HCT116 (cell line): Measurements from ENCODE around the gene BRD3OS. TPM values are rescaled to one million over a fixed set of nuclear protein-coding genes. Genes with fewer than 3 reads are reported as not detected.

ENCODE experiments used
- ATAC-seq: fragments of 200-7000 bp; cut with Tn5 transposase; 2 replicates; pipeline ENCODE4 v1.9.1; 2020; ENCODE audit warnings: mild to moderate bottlenecking, moderate library complexity
- BruUV-seq: library from RNA; stranded (reverse); fragments of 400-500 nt; replicated peaks from 2 replicates; lab custom pipeline; 2021; lab: Mats Ljungman, UMichigan
- CTCF ChIA-PET: fragments of 300-600 bp; sonication (Branson Sonifier 250); formaldehyde crosslinking; loops from one replicate; lab custom pipeline; 2021; ENCODE audit warnings: antibody characterized with exemption; lab: Charles Lee
- POLR2A ChIA-PET: fragments of 300-600, 350-600 bp; sonication (Branson Sonifier 250); formaldehyde crosslinking; loops from one replicate; lab custom pipeline; 2021; ENCODE audit warnings: antibody characterized with exemption; lab: Charles Lee
- RAD21 ChIA-PET, 2 experiments: fragments of 300-600 bp; sonication (Branson Sonifier 250); formaldehyde crosslinking; loops; one replicate each; lab custom pipeline; 2023; ENCODE audit warnings: low total read pairs in 2 of 2; ENCODE audit not compliant: uncharacterized antibody in 2 of 2, unreplicated experiment in 2 of 2, low non-redundant PET in 1 of 2; lab: Charles Lee
- DNase-seq: peaks from one replicate; pipeline ENCODE4 v3.0.0-alpha.2; 2010; ENCODE audit warnings: low read depth, low spot score
- H2AFZ ChIP-seq: fragments of 200-600 bp; shearing (Covaris generic), sonication (generic); 2 replicates; pipeline ENCODE4 v1.6.1; 2017; ENCODE audit warnings: low read depth, mixed run types, mixed read lengths, antibody characterized with exemption, low read length; ENCODE audit not compliant: poor library complexity, severe bottlenecking
- H3K27ac ChIP-seq: 2 replicates; pipeline ENCODE4 v1.5.1; 2012; ENCODE audit warnings: low read depth, low read length
- H3K27me3 ChIP-seq: fragments of 200-600 bp; sonication (generic); 2 replicates; pipeline ENCODE4 v1.6.1; 2016; ENCODE audit warnings: mixed run types, low read length, mixed read lengths; ENCODE audit not compliant: insufficient read depth
- H3K36me3 ChIP-seq, 2 experiments: fragments of 200-500 bp in 1 of 2; fragments of 200-600 bp in 1 of 2; sonication (Bioruptor generic) in 1 of 2; sonication (generic) in 1 of 2; 2 replicates each; pipeline versions ENCODE4 v1.5.1 to v1.6.1; 2014 to 2016; ENCODE audit warnings: low read length in 2 of 2, inconsistent platforms in 1 of 2, mixed read lengths in 1 of 2, mixed run types in 1 of 2; ENCODE audit not compliant: insufficient read depth in 2 of 2, control insufficient read depth in 1 of 2
- H3K4me1 ChIP-seq, 2 experiments: fragments of 200-600 bp in 1 of 2; sonication (generic) in 1 of 2; 2 replicates each; pipeline versions ENCODE4 v1.5.1 to v1.6.1; 2012 to 2017; ENCODE audit warnings: low read length in 2 of 2, inconsistent platforms in 1 of 2, mild to moderate bottlenecking in 1 of 2, mixed read lengths in 1 of 2, mixed run types in 1 of 2, moderate library complexity in 1 of 2; ENCODE audit not compliant: insufficient read depth in 2 of 2, control insufficient read depth in 1 of 2
- H3K4me2 ChIP-seq: fragments of 200-600 bp; sonication (generic); 2 replicates; pipeline ENCODE4 v1.6.1; 2017; ENCODE audit warnings: mixed run types, low read length, mixed read lengths
- H3K4me3 ChIP-seq, 2 experiments: fragments of 200-600 bp in 1 of 2; sonication (generic) in 1 of 2; replicated peaks in 1 of 2; 2 replicates each; pipeline ENCODE4 v1.5.1; 2011 to 2016; ENCODE audit warnings: low read length in 2 of 2, control low read depth in 1 of 2, low read depth in 1 of 2, mild to moderate bottlenecking in 1 of 2, mixed read lengths in 1 of 2, mixed run types in 1 of 2
- H3K79me2 ChIP-seq: fragments of 200-600 bp; sonication (generic); 2 replicates; pipeline ENCODE4 v1.6.1; 2017; ENCODE audit warnings: mild to moderate bottlenecking, mixed run types, low read length, moderate library complexity, mixed read lengths; ENCODE audit not compliant: insufficient read depth
- H3K9ac ChIP-seq: fragments of 200-600 bp; sonication (generic); 2 replicates; pipeline ENCODE4 v1.6.1; 2016; ENCODE audit warnings: low read length, mixed read lengths
- H3K9me2 ChIP-seq: fragments of 200-600 bp; sonication (generic), shearing (Covaris generic); 2 replicates; pipeline ENCODE4 v1.6.1; 2017; ENCODE audit warnings: mixed run types, mild to moderate bottlenecking, moderate library complexity; ENCODE audit not compliant: insufficient read depth
- H3K9me3 ChIP-seq, 2 experiments: fragments of 200-500 bp in 1 of 2; fragments of 200-600 bp in 1 of 2; sonication (Bioruptor generic) in 1 of 2; sonication (generic) in 1 of 2; 2 replicates each; pipeline ENCODE4 v1.6.1; 2014 to 2017; ENCODE audit warnings: low read length in 2 of 2, mixed read lengths in 2 of 2, inconsistent platforms in 1 of 2, low read depth in 1 of 2, mild to moderate bottlenecking in 1 of 2, mixed run types in 1 of 2, moderate library complexity in 1 of 2; ENCODE audit not compliant: control insufficient read depth in 1 of 2, insufficient read depth in 1 of 2
- H4K20me1 ChIP-seq: fragments of 200-600 bp; sonication (generic), shearing (Covaris generic); 2 replicates; pipeline ENCODE4 v1.6.1; 2017; ENCODE audit warnings: mixed run types, mild to moderate bottlenecking, moderate library complexity; ENCODE audit not compliant: insufficient read depth
- CBX3 ChIP-seq: IDR thresholded peaks from 2 replicates; pipeline ENCODE4 v1.6.1; 2012; ENCODE audit warnings: low read depth
- CEBPB ChIP-seq: IDR thresholded peaks from 2 replicates; pipeline ENCODE4 v1.6.1; 2012; ENCODE audit warnings: low read depth
- EGR1 ChIP-seq: IDR thresholded peaks from 2 replicates; pipeline ENCODE4 v1.6.1; 2012; ENCODE audit warnings: low read depth
- EZH2 ChIP-seq: fragments of 200-600 bp; sonication (generic); IDR thresholded peaks from 2 replicates; pipeline ENCODE4 v1.6.1; 2017; ENCODE audit warnings: antibody characterized with exemption, mixed run types
- FOSL1 ChIP-seq: IDR thresholded peaks from 2 replicates; pipeline ENCODE4 v1.6.1; 2012; ENCODE audit warnings: low read depth
- JUND ChIP-seq: IDR thresholded peaks from 2 replicates; pipeline ENCODE4 v1.6.1; 2012
- POLR2A ChIP-seq: IDR thresholded peaks from 2 replicates; pipeline ENCODE4 v1.7.0; 2011; ENCODE audit warnings: borderline replicate concordance; ENCODE audit not compliant: insufficient read depth, insufficient read length; ENCODE audit errors: extremely low read depth
- POLR2AphosphoS5 ChIP-seq: IDR thresholded peaks from 2 replicates; pipeline ENCODE4 v1.6.1; 2011; ENCODE audit warnings: mild to moderate bottlenecking, low read depth, low read length, moderate library complexity
- SIN3A ChIP-seq: IDR thresholded peaks from 2 replicates; pipeline ENCODE4 v1.6.1; 2012; ENCODE audit warnings: low read depth
- SP1 ChIP-seq: IDR thresholded peaks from 2 replicates; pipeline ENCODE4 v1.6.1; 2012; ENCODE audit warnings: low read depth
- SRF ChIP-seq: IDR thresholded peaks from 2 replicates; pipeline ENCODE4 v1.6.1; 2012; ENCODE audit warnings: low read depth
- TCF7L2 ChIP-seq: IDR thresholded peaks from 2 replicates; pipeline ENCODE4 v1.7.0; 2011; ENCODE audit warnings: borderline replicate concordance, inconsistent platforms; ENCODE audit not compliant: insufficient read depth, insufficient read length; ENCODE audit errors: extremely low read depth
- ZFX ChIP-seq: fragments of 450-650 bp; IDR thresholded peaks from 2 replicates; pipeline ENCODE4 v1.6.1; 2017
- ZNF274 ChIP-seq: fragments of 200-500 bp; sonication (Bioruptor generic); IDR thresholded peaks from 2 replicates; pipeline ENCODE4 v1.6.1; 2014; ENCODE audit warnings: mild to moderate bottlenecking, low read depth, low read length, inconsistent platforms
- intact Hi-C: fragments of 100-400 bp; cut with micrococcal nuclease; formaldehyde crosslinking; loops from 2 replicates; pipeline ENCODE4 v1.10.0; 2022
- total RNA-seq: library from RNA; stranded (reverse); gene quantifications from one replicate; pipeline ENCODE4 v1.2.1, GENCODE V29; 2021; ENCODE audit not compliant: unreplicated experiment
- TF ChIP-seq, protein P1 (sequence below): IDR thresholded peaks from 2 replicates; pipeline ENCODE4 v1.6.1; 2011; ENCODE audit warnings: mild to moderate bottlenecking, low read length, moderate library complexity; ENCODE audit not compliant: insufficient replicate concordance; ENCODE audit errors: extremely low read depth
- TF ChIP-seq, protein P2 (sequence below): IDR thresholded peaks from 2 replicates; pipeline ENCODE4 v1.6.1; 2012
- TF ChIP-seq, protein P3 (sequence below): IDR thresholded peaks from 2 replicates; pipeline ENCODE4 v1.6.1; 2012; ENCODE audit warnings: low read depth
- TF ChIP-seq, protein P4 (sequence below), 3 experiments: fragments of 200-600 bp in 1 of 3; sonication (generic) in 1 of 3; IDR thresholded peaks in 2 of 3; conservative IDR thresholded peaks in 1 of 3; 2 replicates each; pipeline ENCODE4 v1.5.1; 2012 to 2017; ENCODE audit warnings: low read depth in 2 of 3, low read length in 2 of 3, antibody characterized with exemption in 1 of 3, borderline replicate concordance in 1 of 3, control low read depth in 1 of 3, mild to moderate bottlenecking in 1 of 3, mixed read lengths in 1 of 3, mixed run types in 1 of 3, moderate library complexity in 1 of 3; ENCODE audit not compliant: insufficient read depth in 1 of 3

BRD3OS gene
- total RNA-seq, 1 experiment from 2014 or later = 17.0 TPM

DNA sequence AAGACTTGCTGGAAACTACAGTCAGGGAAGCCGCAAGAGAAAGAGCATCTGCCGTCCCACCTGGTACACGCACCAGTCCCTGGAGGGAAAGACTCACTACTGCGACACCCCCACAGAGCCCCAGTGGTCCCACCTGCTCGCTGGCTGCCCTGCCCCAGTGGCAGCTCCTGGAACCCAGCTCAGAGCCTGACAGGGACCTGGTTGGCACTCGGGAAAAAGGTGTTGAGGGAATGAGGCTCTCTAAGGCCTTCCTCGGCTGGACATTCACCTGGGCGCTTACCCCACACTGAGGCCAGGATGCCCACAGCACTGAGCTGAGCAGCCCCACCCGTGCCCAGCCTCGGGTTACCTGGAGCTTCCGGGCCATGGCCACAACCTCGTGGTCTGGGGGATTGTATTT is 19.7 kb downstream of the BRD3OS start (continued):
- TF ChIP-seq, protein P1, sequence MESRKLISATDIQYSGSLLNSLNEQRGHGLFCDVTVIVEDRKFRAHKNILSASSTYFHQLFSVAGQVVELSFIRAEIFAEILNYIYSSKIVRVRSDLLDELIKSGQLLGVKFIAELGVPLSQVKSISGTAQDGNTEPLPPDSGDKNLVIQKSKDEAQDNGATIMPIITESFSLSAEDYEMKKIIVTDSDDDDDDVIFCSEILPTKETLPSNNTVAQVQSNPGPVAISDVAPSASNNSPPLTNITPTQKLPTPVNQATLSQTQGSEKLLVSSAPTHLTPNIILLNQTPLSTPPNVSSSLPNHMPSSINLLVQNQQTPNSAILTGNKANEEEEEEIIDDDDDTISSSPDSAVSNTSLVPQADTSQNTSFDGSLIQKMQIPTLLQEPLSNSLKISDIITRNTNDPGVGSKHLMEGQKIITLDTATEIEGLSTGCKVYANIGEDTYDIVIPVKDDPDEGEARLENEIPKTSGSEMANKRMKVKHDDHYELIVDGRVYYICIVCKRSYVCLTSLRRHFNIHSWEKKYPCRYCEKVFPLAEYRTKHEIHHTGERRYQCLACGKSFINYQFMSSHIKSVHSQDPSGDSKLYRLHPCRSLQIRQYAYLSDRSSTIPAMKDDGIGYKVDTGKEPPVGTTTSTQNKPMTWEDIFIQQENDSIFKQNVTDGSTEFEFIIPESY = no peak
- TF ChIP-seq POLR2A = no peak
- no peak for TF ChIP-seq ZFX
- TF ChIP-seq POLR2AphosphoS5 = no peak
- TF ChIP-seq CEBPB = no peak
- no peak for TF ChIP-seq CBX3
- no peak for TF ChIP-seq SRF
- no peak for TF ChIP-seq EGR1
- no peak for TF ChIP-seq JUND
- no peak for TF ChIP-seq ZNF274
- TF ChIP-seq FOSL1 = no peak

DNA sequence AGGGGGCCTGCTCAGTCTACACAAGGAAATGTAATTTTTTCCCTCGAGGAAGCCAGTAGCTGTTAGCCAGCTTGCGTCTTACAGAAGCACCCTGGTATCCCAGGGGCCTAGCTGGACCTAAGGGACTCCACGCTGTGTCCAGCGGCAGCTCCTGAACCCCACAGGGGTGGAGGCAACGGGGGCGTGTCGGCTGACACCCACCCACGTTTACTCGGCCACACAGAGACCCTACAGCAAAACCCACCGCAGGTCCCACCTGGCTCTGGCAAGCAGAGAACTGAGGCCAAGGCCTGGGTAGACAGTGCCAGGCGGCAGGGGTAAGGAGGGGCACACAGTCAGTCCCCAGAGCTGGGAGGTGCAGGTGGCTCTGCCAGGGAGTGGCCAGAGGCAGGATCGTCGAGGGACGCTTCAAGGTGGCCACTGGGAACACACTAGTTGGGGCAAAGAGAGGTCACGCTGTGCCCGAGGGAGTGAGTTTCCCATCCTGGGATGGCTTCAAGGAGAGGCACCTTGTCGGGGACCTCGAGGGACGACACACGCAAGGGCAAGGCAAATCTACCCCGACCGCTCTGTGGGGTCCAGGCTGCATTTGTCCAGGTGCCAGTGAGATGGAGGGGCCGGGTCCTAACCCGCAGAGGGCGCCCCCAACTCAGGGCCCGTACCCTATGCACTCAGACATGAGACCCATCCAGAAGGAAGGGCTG is 20.7 kb downstream of the BRD3OS start:
- TF ChIP-seq SRF = no peak
- no peak for TF ChIP-seq JUND
- TF ChIP-seq, protein P2, sequence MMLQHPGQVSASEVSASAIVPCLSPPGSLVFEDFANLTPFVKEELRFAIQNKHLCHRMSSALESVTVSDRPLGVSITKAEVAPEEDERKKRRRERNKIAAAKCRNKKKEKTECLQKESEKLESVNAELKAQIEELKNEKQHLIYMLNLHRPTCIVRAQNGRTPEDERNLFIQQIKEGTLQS = no peak
- no peak for TF ChIP-seq CBX3
- no peak for TF ChIP-seq SP1
- TF ChIP-seq, protein P3, sequence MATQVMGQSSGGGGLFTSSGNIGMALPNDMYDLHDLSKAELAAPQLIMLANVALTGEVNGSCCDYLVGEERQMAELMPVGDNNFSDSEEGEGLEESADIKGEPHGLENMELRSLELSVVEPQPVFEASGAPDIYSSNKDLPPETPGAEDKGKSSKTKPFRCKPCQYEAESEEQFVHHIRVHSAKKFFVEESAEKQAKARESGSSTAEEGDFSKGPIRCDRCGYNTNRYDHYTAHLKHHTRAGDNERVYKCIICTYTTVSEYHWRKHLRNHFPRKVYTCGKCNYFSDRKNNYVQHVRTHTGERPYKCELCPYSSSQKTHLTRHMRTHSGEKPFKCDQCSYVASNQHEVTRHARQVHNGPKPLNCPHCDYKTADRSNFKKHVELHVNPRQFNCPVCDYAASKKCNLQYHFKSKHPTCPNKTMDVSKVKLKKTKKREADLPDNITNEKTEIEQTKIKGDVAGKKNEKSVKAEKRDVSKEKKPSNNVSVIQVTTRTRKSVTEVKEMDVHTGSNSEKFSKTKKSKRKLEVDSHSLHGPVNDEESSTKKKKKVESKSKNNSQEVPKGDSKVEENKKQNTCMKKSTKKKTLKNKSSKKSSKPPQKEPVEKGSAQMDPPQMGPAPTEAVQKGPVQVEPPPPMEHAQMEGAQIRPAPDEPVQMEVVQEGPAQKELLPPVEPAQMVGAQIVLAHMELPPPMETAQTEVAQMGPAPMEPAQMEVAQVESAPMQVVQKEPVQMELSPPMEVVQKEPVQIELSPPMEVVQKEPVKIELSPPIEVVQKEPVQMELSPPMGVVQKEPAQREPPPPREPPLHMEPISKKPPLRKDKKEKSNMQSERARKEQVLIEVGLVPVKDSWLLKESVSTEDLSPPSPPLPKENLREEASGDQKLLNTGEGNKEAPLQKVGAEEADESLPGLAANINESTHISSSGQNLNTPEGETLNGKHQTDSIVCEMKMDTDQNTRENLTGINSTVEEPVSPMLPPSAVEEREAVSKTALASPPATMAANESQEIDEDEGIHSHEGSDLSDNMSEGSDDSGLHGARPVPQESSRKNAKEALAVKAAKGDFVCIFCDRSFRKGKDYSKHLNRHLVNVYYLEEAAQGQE = no peak
- TF ChIP-seq CEBPB = no peak
- TF ChIP-seq TCF7L2 = no peak
- TF ChIP-seq ZNF274 = no peak
- TF ChIP-seq, protein P4, sequence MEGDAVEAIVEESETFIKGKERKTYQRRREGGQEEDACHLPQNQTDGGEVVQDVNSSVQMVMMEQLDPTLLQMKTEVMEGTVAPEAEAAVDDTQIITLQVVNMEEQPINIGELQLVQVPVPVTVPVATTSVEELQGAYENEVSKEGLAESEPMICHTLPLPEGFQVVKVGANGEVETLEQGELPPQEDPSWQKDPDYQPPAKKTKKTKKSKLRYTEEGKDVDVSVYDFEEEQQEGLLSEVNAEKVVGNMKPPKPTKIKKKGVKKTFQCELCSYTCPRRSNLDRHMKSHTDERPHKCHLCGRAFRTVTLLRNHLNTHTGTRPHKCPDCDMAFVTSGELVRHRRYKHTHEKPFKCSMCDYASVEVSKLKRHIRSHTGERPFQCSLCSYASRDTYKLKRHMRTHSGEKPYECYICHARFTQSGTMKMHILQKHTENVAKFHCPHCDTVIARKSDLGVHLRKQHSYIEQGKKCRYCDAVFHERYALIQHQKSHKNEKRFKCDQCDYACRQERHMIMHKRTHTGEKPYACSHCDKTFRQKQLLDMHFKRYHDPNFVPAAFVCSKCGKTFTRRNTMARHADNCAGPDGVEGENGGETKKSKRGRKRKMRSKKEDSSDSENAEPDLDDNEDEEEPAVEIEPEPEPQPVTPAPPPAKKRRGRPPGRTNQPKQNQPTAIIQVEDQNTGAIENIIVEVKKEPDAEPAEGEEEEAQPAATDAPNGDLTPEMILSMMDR (IDR thresholded peaks at IDR 0.05 in 2 of 3, conservative IDR thresholded peaks at IDR 0.05 in 1 of 3; ENCODE audit: borderline replicate concordance in 1 of 3, insufficient read depth in 1 of 3, low read depth in 2 of 3, low read length in 2 of 3) = no peak
- no peak for TF ChIP-seq EZH2
- TF ChIP-seq SIN3A = no peak
- no peaks in the 10 kb centered on the region for H3K79me2 ChIP-seq
- H3K9ac ChIP-seq = no peak overlapping the region
- ChIA-PET RAD21 (no interaction called here), CTCF (no interaction called here), POLR2A (no interaction called here)
- no peak overlapping the region for H3K27ac ChIP-seq
- no TSS peak for BruUV-seq
- no peaks in the 10 kb centered on the region for H3K27me3 ChIP-seq
- DNase-seq = no peak
- no peak overlapping the region for H3K4me2 ChIP-seq
- H3K9me3 ChIP-seq = no peaks in the 10 kb centered on the region
- no peaks in the 10 kb centered on the region for H3K9me2 ChIP-seq
- no peaks in the 10 kb centered on the region for H3K4me1 ChIP-seq
- H3K36me3 ChIP-seq = peaks cover under 1 to 14% of the 10 kb centered on the region in 2 experiments; a peak in 2 of 4 replicates
- H4K20me1 ChIP-seq = no peaks in the 10 kb centered on the region
- intact Hi-C loops = no loop called here
- no peak overlapping the region for H2AFZ ChIP-seq
- ATAC-seq = no peak
- no peak overlapping the region for H3K4me3 ChIP-seq
